Measurements from ENCODE around the gene SERPINA12. TPM values are rescaled to one million over a fixed set of nuclear protein-coding genes. Genes with fewer than 3 reads are reported as not detected.

The SERPINA12 gene
- total and polyA plus RNA-seq, 2 donors (not counting 1 experiment from before 2014, with no cell fraction given), result not detected

DNA sequence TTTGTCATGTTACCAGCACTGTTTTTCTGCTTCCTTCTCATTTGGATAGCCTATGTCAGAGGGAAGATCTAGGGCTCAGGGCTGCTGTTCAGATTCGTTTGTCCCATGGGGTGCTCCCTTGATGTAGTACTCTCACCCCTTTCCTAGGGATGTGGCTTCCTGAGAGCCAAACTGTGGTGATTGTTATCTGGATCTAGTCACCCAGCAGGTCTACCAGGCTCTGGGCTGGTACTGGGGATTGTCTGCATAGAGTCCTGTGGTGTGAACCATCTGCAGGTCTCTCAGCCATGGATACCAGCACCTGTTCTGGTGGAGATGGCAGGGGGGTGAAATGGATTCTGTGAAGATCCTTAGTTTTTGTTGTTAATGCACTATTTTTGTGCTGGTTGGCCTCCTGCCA lies 51.2 kb downstream of the SERPINA12 start:
- Histone ChIP-seq H4K20me1 (ENCODE audit: control insufficient read depth, extremely low read depth, insufficient read depth, low read length) (no peaks in the 10 kb centered on the region), H3K4me2 (ENCODE audit: extremely low read depth, insufficient read depth, low read length) (no peak overlapping the region), H3K9ac (ENCODE audit: insufficient read depth, low read length) (no peak overlapping the region), H3K27me3 (ENCODE audit: control insufficient read depth, insufficient read depth, low read length) (no peaks in the 10 kb centered on the region), H3K9me3 (ENCODE audit: control insufficient read depth, insufficient read depth, low read depth, low read length) (no peaks in the 10 kb centered on the region), H2AFZ (ENCODE audit: low read length) (no peak overlapping the region), H3K36me3 (ENCODE audit: control insufficient read depth, insufficient read depth, low read length) (no peaks in the 10 kb centered on the region), H3K79me2 (ENCODE audit: control insufficient read depth, insufficient read depth, low read length) (no peaks in the 10 kb centered on the region), H3K4me1 (ENCODE audit: control insufficient read depth, extremely low read depth, insufficient read depth, low read length) (no peaks in the 10 kb centered on the region), H3K27ac (ENCODE audit: insufficient read depth, low read length) (no peak overlapping the region), H3K4me3 (replicated peaks in 1 of 4; ENCODE audit: control extremely low read depth in 1 of 4, insufficient read depth in 1 of 4, low read depth in 3 of 4, low read length in 4 of 4) (no peak overlapping the region)
- no peak for TF ChIP-seq EZH2 (IDR thresholded peaks at IDR 0.05; ENCODE audit: low read length, missing control alignments)
- TF ChIP-seq, protein P1, sequence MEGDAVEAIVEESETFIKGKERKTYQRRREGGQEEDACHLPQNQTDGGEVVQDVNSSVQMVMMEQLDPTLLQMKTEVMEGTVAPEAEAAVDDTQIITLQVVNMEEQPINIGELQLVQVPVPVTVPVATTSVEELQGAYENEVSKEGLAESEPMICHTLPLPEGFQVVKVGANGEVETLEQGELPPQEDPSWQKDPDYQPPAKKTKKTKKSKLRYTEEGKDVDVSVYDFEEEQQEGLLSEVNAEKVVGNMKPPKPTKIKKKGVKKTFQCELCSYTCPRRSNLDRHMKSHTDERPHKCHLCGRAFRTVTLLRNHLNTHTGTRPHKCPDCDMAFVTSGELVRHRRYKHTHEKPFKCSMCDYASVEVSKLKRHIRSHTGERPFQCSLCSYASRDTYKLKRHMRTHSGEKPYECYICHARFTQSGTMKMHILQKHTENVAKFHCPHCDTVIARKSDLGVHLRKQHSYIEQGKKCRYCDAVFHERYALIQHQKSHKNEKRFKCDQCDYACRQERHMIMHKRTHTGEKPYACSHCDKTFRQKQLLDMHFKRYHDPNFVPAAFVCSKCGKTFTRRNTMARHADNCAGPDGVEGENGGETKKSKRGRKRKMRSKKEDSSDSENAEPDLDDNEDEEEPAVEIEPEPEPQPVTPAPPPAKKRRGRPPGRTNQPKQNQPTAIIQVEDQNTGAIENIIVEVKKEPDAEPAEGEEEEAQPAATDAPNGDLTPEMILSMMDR (conservative IDR thresholded peaks at IDR 0.05 in 1 of 2, IDR thresholded peaks at IDR 0.05 in 1 of 2; ENCODE audit: low read depth in 1 of 2, low read length in 2 of 2), result no peak
- DNase-seq (ENCODE audit: low read depth in 2 of 2), result no peak

DNA sequence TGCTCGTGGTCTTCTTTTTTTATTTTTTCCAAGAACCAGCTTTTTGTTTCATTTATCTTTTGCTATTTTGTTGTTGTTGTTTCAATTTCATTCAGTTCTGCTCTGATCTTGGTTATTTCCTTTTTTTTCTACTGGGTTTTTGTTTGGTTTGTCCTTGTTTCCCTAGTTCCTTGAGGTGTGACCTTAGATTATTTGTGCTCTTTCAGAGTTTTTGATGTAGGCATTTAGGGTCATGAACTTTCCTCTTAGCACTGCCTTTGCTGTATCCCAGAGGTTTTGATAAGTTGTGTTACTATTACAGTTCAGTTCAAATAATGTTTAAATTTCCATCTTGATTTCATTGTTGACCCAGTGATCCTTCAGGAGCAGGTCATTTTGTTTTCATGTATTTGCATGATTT lies 53.3 kb downstream of the SERPINA12 start:
- no peaks in the 10 kb centered on the region for H3K79me2 ChIP-seq (ENCODE audit: control insufficient read depth, insufficient read depth, low read length)
- H3K4me2 ChIP-seq (ENCODE audit: extremely low read depth, insufficient read depth, low read length), result no peak overlapping the region
- no peaks in the 10 kb centered on the region for H3K36me3 ChIP-seq (ENCODE audit: control insufficient read depth, insufficient read depth, low read length)
- no peak overlapping the region for H3K9ac ChIP-seq (ENCODE audit: insufficient read depth, low read length)
- no peaks in the 10 kb centered on the region for H3K27me3 ChIP-seq (ENCODE audit: control insufficient read depth, insufficient read depth, low read length)
- H3K9me3 ChIP-seq (ENCODE audit: control insufficient read depth, insufficient read depth, low read depth, low read length), result no peaks in the 10 kb centered on the region
- H3K4me1 ChIP-seq (ENCODE audit: control insufficient read depth, extremely low read depth, insufficient read depth, low read length), result no peaks in the 10 kb centered on the region
- H2AFZ ChIP-seq (ENCODE audit: low read length), result no peak overlapping the region
- TF ChIP-seq EZH2 (IDR thresholded peaks at IDR 0.05; ENCODE audit: low read length, missing control alignments), result no peak
- TF ChIP-seq, protein P1 (conservative IDR thresholded peaks at IDR 0.05 in 1 of 2, IDR thresholded peaks at IDR 0.05 in 1 of 2; ENCODE audit: low read depth in 1 of 2, low read length in 2 of 2), result no peak
- H3K4me3 ChIP-seq (replicated peaks in 1 of 4; ENCODE audit: control extremely low read depth in 1 of 4, insufficient read depth in 1 of 4, low read depth in 3 of 4, low read length in 4 of 4), result no peak overlapping the region
- no peak overlapping the region for H3K27ac ChIP-seq (ENCODE audit: insufficient read depth, low read length)
- DNase-seq (ENCODE audit: low read depth in 2 of 2), result no peak
- H4K20me1 ChIP-seq (ENCODE audit: control insufficient read depth, extremely low read depth, insufficient read depth, low read length), result no peaks in the 10 kb centered on the region

GRCh38 chr14:94451826-94452225 lies 57.4 kb downstream of the SERPINA12 start:
- TF ChIP-seq EZH2 (IDR thresholded peaks at IDR 0.05; ENCODE audit: low read length, missing control alignments), result no peak
- TF ChIP-seq, protein P1 (conservative IDR thresholded peaks at IDR 0.05 in 1 of 2, IDR thresholded peaks at IDR 0.05 in 1 of 2; ENCODE audit: low read depth in 1 of 2, low read length in 2 of 2), result no peak
- Histone ChIP-seq H3K79me2 (ENCODE audit: control insufficient read depth, insufficient read depth, low read length) (no peaks in the 10 kb centered on the region), H3K4me3 (replicated peaks in 1 of 4; ENCODE audit: control extremely low read depth in 1 of 4, insufficient read depth in 1 of 4, low read depth in 3 of 4, low read length in 4 of 4) (no peak overlapping the region), H3K4me2 (ENCODE audit: extremely low read depth, insufficient read depth, low read length) (no peak overlapping the region), H3K9ac (ENCODE audit: insufficient read depth, low read length) (no peak overlapping the region), H3K9me3 (ENCODE audit: control insufficient read depth, insufficient read depth, low read depth, low read length) (no peaks in the 10 kb centered on the region), H4K20me1 (ENCODE audit: control insufficient read depth, extremely low read depth, insufficient read depth, low read length) (no peaks in the 10 kb centered on the region), H3K36me3 (ENCODE audit: control insufficient read depth, insufficient read depth, low read length) (no peaks in the 10 kb centered on the region), H3K27ac (ENCODE audit: insufficient read depth, low read length) (no peak overlapping the region), H2AFZ (ENCODE audit: low read length) (no peak overlapping the region), H3K27me3 (ENCODE audit: control insufficient read depth, insufficient read depth, low read length) (no peaks in the 10 kb centered on the region), H3K4me1 (ENCODE audit: control insufficient read depth, extremely low read depth, insufficient read depth, low read length) (no peaks in the 10 kb centered on the region)
- DNase-seq (ENCODE audit: low read depth in 2 of 2), result no peak
